ENCODE results near the gene CAB39. TPM values are rescaled to one million over a fixed set of nuclear protein-coding genes. Genes with fewer than 3 reads are reported as not detected.

CAB39 gene
- total RNA-seq, 1 donor from 2014 or later = 92.2 TPM

- peaks cover 60% of the 10 kb centered on the region for H3K27me3 ChIP-seq (ENCODE audit: low read depth)
These were observed 152.1 kb downstream of the CAB39 start, which contains the start of gene ITM2C for GRCh38 chr2:230864605-230865306. Gene ITM2C (plus strand): TSS chr2:230864942. CDS start chr2:230865026, 84 bp downstream.

GRCh38 chr2:230865307-230865765 lies 152.7 kb downstream of the CAB39 start:
- TF ChIP-seq CTCF (IDR thresholded peaks at IDR 0.05; ENCODE audit: borderline replicate concordance) = no peak
- Histone ChIP-seq H3K27ac (replicated peaks) (peak overlapping the region; percentile 30), H3K27me3 (ENCODE audit: low read depth) (peaks cover 54% of the 10 kb centered on the region), H3K4me1 (peaks cover 51% of the 10 kb centered on the region), H3K9me3 (replicated peaks) (no peaks in the 10 kb centered on the region), H3K36me3 (no peaks in the 10 kb centered on the region), H3K4me3 (peak overlapping the region; percentile 86)
- intact Hi-C loops (cut with micrococcal nuclease) = no loop called here
- no peak for DNase-seq

More at GRCh38 chr2:230864605-230865306, 152.1 kb downstream of the CAB39 start, which contains the start of gene ITM2C:
- intact Hi-C loops (cut with micrococcal nuclease) = no loop called here
- Histone ChIP-seq H3K27ac (replicated peaks) (peak within 1 kb of the TSS; percentile 30), H3K4me3 (peak within 1 kb of the TSS; percentile 86), H3K4me1 (peaks cover 45% of the 10 kb centered on the region), H3K36me3 (no peaks in the 10 kb centered on the region), H3K9me3 (replicated peaks) (no peaks in the 10 kb centered on the region)
- DNase-seq = peak; percentile 67
- peak; percentile 58 for TF ChIP-seq CTCF (IDR thresholded peaks at IDR 0.05; ENCODE audit: borderline replicate concordance)

GRCh38 chr2:230865766-230866755 lies 153.4 kb downstream of the CAB39 start:
- intact Hi-C loops (cut with micrococcal nuclease) = no loop called here
- DNase-seq = no peak
- Histone ChIP-seq H3K4me3 (peak overlapping the region; percentile 86), H3K36me3 (no peaks in the 10 kb centered on the region), H3K27me3 (ENCODE audit: low read depth) (peaks cover 47% of the 10 kb centered on the region), H3K4me1 (peaks cover 58% of the 10 kb centered on the region), H3K9me3 (replicated peaks) (no peaks in the 10 kb centered on the region), H3K27ac (replicated peaks) (no peak overlapping the region)
- TF ChIP-seq CTCF (IDR thresholded peaks at IDR 0.05; ENCODE audit: borderline replicate concordance) = no peak

- no peak overlapping the region for H3K27ac ChIP-seq (replicated peaks)
- H3K36me3 ChIP-seq = no peaks in the 10 kb centered on the region
- peaks cover 63% of the 10 kb centered on the region for H3K4me1 ChIP-seq
- no peak for TF ChIP-seq CTCF (IDR thresholded peaks at IDR 0.05; ENCODE audit: borderline replicate concordance)
- H3K4me3 ChIP-seq = no peak overlapping the region
- H3K27me3 ChIP-seq (ENCODE audit: low read depth) = peaks cover 40% of the 10 kb centered on the region
- DNase-seq = no peak
- intact Hi-C loops (cut with micrococcal nuclease) = no loop called here
- no peaks in the 10 kb centered on the region for H3K9me3 ChIP-seq (replicated peaks)
These were observed 154.3 kb downstream of the CAB39 start for GRCh38 chr2:230866756-230867523.

Measured in left ventricle myocardium inferior (tissue), 1 donor.